22Rv1 (cell line): ENCODE data around the gene NRM.

ENCODE experiments used
- H3K27ac ChIP-seq: fragments of 450-650 bp; 2 replicates; pipeline ENCODE4 v1.5.1; 2017
- ZFX ChIP-seq: fragments of 450-650 bp; IDR thresholded peaks from 2 replicates; pipeline ENCODE4 v1.6.1; 2017; ENCODE audit warnings: antibody characterized with exemption, borderline replicate concordance
- TF ChIP-seq, protein P1 (sequence below): fragments of 450-650 bp; IDR thresholded peaks from 2 replicates; pipeline ENCODE4 v1.5.1; 2017; ENCODE audit warnings: mild to moderate bottlenecking

The NRM gene

DNA sequence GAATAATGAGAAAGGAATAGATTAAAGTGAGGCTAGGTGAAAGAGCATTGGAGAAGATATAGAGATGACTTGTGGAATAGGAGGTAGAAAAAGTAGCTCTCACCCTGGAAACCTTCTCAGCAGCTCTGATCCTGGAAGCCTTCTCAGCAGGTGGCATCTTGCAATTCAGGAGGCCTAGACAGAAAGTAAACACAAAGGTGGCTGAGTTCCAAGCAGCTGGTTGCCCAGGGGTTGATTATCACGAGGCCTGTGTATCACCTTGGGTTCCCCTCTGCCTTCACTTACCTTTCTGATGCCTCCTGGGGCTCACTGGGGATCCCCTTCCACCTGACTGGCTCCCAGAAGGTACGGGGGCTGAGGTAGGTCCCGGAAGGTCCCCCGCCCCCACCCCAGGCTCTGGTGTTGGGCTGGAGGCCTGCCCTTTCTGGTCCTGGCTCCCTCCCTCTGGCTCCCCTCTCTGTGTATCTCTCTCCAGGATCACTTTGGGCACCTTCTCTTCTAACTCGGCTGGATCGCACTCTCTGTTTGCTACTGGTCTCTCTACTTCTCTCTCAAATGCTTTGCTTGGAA lies 16.6 kb upstream of the NRM start:
- no peak for TF ChIP-seq ZFX
- TF ChIP-seq, protein P1, sequence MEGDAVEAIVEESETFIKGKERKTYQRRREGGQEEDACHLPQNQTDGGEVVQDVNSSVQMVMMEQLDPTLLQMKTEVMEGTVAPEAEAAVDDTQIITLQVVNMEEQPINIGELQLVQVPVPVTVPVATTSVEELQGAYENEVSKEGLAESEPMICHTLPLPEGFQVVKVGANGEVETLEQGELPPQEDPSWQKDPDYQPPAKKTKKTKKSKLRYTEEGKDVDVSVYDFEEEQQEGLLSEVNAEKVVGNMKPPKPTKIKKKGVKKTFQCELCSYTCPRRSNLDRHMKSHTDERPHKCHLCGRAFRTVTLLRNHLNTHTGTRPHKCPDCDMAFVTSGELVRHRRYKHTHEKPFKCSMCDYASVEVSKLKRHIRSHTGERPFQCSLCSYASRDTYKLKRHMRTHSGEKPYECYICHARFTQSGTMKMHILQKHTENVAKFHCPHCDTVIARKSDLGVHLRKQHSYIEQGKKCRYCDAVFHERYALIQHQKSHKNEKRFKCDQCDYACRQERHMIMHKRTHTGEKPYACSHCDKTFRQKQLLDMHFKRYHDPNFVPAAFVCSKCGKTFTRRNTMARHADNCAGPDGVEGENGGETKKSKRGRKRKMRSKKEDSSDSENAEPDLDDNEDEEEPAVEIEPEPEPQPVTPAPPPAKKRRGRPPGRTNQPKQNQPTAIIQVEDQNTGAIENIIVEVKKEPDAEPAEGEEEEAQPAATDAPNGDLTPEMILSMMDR = no peak
- peak overlapping the region; percentile 60 for H3K27ac ChIP-seq

DNA sequence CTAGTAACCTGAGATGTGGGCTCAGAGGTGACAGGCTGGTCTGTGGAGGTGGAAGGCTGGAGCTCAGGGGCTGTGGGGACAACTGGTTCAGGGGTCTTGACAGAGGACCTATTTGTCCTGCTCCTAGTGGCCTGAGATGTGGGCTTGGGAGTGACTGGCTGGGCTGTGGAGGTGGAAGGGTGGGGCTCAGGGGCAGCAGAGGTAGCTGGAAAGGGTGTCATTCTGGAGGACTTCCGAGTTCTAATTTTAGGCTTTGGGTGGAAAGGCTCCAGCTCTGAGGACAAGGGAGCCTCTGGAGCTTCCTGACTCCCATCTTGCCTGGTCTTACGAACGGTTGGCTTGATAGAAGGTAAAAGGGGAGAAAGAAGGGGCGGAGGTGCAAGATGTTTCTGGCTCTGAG lies 14.8 kb upstream of the NRM start:
- H3K27ac ChIP-seq = no peak overlapping the region
- no peak for TF ChIP-seq ZFX
- TF ChIP-seq, protein P1 = no peak

DNA sequence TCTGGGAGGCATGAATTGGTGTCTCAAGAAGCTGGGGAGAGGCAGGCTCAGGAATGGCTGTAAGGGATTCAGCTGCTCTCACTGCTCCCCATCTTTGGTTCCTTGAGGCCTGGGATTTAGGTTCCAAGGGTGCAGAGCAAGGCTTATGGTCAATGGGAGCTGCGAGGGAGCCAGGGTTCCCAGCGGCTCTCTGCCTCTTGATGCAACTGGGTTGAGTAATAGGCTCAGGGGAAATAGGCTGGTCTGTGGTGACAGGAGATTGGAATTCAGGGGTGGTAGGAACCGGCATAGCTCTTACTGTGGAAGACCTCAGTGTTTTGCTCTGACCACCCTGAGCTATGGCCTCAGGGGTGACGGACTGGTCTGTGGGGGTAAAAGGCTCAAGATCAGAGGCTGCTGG lies 13.0 kb upstream of the NRM start:
- 0 out of 2 replicates have a peak overlapping the region, but pooled peaks have one; percentile 3 for H3K27ac ChIP-seq
- TF ChIP-seq ZFX = no peak
- TF ChIP-seq, protein P1 = no peak

DNA sequence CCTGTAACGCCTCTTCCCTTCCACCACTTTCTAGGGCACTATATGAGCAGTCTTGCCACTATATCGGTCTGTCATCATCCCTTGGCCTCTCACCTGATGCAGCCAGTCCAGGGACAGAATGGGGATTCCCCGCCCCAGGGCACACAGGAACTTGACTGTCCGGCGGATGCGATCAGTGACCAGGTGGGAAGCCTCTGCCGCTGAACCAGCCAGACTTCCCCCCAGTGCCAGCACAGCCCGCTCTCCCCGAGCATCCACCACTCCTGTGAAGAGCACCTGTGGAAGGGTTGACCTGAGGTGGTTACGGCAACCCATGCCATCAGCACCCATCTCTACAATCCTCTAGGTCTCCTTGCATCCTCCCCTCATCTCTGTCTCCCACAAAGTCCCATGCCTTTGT lies 12.2 kb upstream of the NRM start:
- no peak overlapping the region for H3K27ac ChIP-seq
- TF ChIP-seq ZFX = no peak
- TF ChIP-seq, protein P1 = no peak

DNA sequence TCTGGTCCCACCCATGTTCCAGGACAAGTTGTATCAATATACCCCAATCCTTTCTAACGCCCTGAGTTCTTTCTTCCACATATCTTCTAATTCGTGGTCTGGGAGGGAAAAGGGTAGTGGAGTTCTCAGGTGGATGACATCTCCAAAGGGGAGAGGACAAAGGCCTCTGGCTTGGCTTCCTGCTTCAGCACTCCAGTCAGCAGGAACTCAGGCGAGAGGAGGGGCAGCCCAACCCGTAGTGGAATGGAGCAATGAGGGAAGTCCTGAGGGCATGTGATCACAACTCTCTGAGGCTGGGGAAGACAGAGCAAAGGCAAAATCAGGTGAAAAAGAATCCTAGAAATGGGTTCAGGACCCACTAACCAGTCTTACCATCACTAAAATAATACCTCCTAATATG lies 9.6 kb upstream of the NRM start:
- H3K27ac ChIP-seq = no peak overlapping the region
- TF ChIP-seq, protein P1 = no peak
- TF ChIP-seq ZFX = no peak

DNA sequence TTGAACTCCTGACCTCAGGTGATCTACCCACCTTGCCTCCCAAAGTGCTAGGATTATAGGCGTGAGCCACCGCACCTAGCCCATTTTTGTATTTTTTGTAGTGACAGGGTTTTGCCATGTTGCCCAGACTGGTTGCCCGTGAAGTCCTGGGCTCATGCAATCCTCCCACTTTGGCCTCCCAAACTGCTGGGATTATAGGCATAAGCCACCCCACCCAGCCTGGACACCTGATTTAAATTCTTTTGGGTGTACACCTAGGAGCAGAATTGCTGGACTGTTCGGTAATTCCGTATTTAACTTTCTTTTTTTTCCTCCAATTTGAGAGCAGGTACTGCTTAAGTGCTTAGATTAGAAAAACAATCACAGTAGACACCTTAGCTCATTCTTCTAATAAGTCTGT lies 5.6 kb upstream of the NRM start:
- TF ChIP-seq ZFX = no peak
- TF ChIP-seq, protein P1 = no peak
- H3K27ac ChIP-seq = no peak overlapping the region

DNA sequence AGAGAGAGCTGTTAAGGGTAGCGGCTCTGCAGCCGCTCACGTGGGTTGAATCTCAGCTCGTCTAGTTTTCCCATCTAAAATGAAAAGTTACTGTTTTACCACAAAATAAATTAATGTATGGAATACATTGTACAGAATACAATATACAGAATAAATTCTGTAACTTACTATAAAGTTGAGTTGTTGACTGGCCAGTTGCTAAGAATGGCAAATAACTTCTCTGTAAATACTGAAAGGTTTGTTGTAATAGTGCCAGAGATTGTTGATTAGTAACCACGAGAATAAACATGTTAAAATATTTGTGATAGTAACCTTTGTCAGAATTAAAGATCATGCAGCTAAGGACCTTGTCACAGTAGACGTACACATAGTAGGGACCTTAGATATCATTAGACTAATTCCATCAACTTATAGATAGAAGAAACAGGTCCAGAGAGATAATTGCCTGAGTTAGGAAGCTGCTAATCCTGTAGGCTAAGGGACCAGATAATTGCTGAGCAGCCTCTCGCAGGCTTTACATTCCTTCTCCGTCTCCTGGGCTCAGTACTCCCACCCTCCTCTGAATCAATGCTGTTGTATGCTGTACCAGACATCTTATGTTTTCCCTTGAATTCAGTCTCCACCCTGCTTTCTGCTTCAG lies 544 bp upstream of the NRM start:
- TF ChIP-seq, protein P1 = no peak
- H3K27ac ChIP-seq = peak overlapping the region; percentile 90
